Adipocyte (in vitro differentiated cells): ENCODE data around the gene SESN3.

ENCODE experiments used
- DNase-seq: peaks from one replicate; pipeline ENCODE4 v3.0.0-alpha.2; 2015; ENCODE audit warnings: low read depth
- H3K27me3 ChIP-seq: replicated peaks from 2 replicates; pipeline ENCODE4 v1.7.0; 2013; ENCODE audit warnings: mild to moderate bottlenecking, low read length, moderate library complexity; ENCODE audit not compliant: control insufficient read depth, insufficient read depth
- H3K36me3 ChIP-seq: 2 replicates; pipeline ENCODE4 v1.7.0; 2013; ENCODE audit warnings: low read length, mild to moderate bottlenecking, moderate library complexity; ENCODE audit not compliant: control insufficient read depth, insufficient read depth, severe bottlenecking
- H3K4me1 ChIP-seq: 2 replicates; pipeline ENCODE4 v1.7.0; 2013; ENCODE audit warnings: mild to moderate bottlenecking, low read length, moderate library complexity; ENCODE audit not compliant: control insufficient read depth, insufficient read depth
- H3K4me3 ChIP-seq: 2 replicates; pipeline ENCODE4 v1.7.0; 2013; ENCODE audit warnings: mild to moderate bottlenecking, low read length, moderate library complexity
- H3K9ac ChIP-seq: 2 replicates; pipeline ENCODE4 v1.7.0; 2013; ENCODE audit warnings: mild to moderate bottlenecking, low read length, moderate library complexity
- H3K9me3 ChIP-seq: 2 replicates; pipeline ENCODE4 v1.7.0; 2013; ENCODE audit warnings: mild to moderate bottlenecking, low read length, moderate library complexity; ENCODE audit not compliant: control insufficient read depth

Gene SESN3

DNA sequence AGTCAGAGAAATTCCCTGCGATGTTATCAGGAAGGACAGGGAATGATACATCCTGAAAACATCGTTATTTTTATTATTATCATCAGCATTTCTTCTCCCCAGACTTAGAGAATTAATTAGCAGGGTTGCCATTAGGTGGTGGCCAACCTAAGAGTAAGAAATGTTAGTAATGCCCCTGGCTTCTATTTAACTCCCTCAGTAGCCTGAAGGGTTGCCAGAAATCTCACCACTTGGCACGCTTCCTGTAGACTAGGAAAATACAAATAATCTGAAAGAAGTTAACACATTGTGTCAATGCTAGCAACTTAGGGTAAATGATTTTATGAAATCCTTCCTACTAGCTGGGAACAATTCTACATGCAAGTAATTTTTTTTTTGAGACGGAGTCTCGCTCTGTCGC is 95.8 kb downstream of the SESN3 start:
- no peak for DNase-seq
- no peak overlapping the region for H3K4me3 ChIP-seq
- H3K27me3 ChIP-seq, result no peaks in the 10 kb centered on the region
- H3K4me1 ChIP-seq, result peaks cover 13% of the 10 kb centered on the region
- H3K36me3 ChIP-seq, result no peaks in the 10 kb centered on the region
- H3K9ac ChIP-seq, result no peak overlapping the region
- H3K9me3 ChIP-seq, result no peaks in the 10 kb centered on the region

DNA sequence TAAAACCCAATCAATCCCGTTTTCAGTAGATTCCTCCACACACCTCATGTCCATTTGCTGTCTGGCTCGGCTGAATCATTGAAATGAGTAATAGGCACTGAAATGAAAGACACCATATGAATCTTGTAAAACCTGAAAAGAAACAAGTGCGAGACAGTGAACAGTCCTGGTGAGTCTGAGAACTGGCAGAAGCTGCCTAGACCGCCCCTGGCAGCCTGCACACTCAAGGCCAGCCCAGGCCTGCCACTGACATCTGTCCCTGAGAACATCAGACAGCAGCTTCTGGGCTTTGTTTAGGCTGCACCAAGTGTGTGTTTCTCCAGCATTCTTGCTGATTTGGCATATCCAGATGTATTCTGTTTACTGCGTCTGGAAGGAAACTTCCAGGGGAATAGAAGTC is 96.5 kb downstream of the SESN3 start:
- Histone ChIP-seq H3K4me1 (peaks cover 13% of the 10 kb centered on the region), H3K27me3 (no peaks in the 10 kb centered on the region), H3K9ac (no peak overlapping the region), H3K4me3 (no peak overlapping the region), H3K9me3 (no peaks in the 10 kb centered on the region), H3K36me3 (peaks cover 5% of the 10 kb centered on the region)
- peak; percentile 75 for DNase-seq

GRCh38 chr11:95132956-95133355 is 98.0 kb downstream of the SESN3 start:
- Histone ChIP-seq H3K36me3 (peaks cover 17% of the 10 kb centered on the region), H3K4me3 (no peak overlapping the region)
- DNase-seq, result peak; percentile 60

GRCh38 chr11:95128602-95129001 is 102.4 kb downstream of the SESN3 start:
- no peaks in the 10 kb centered on the region for H3K4me1 ChIP-seq
- H3K9me3 ChIP-seq, result no peaks in the 10 kb centered on the region
- H3K4me3 ChIP-seq, result no peak overlapping the region
- no peak overlapping the region for H3K9ac ChIP-seq
- no peaks in the 10 kb centered on the region for H3K27me3 ChIP-seq
- no peak for DNase-seq
- peaks cover 17% of the 10 kb centered on the region for H3K36me3 ChIP-seq

More at GRCh38 chr11:95132956-95133355, 98.0 kb downstream of the SESN3 start:
- H3K9me3 ChIP-seq, result no peaks in the 10 kb centered on the region
- peaks cover 13% of the 10 kb centered on the region for H3K4me1 ChIP-seq
- no peak overlapping the region for H3K9ac ChIP-seq
- H3K27me3 ChIP-seq, result no peaks in the 10 kb centered on the region

DNA sequence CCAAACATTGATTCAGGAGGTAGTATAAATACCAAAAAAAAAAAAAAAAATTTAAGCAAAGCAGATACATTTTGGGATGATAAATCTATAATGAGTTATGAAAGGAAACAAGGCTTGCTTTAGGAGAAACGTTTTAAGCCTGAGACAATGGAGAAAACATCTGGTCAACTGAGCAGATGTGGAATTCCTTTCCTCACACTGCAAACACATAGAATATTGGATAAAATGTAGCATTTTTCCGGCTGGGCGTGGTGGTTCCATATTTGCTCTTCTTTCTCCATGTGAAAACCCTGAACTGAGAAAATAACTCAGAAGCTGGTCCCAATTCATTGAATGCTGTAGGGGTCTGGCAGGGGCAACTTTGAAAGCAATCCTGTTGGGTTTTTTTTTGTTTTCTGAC is 107.4 kb downstream of the SESN3 start:
- H3K36me3 ChIP-seq, result peaks cover 3% of the 10 kb centered on the region
- no peak for DNase-seq
- no peaks in the 10 kb centered on the region for H3K4me1 ChIP-seq
- no peak overlapping the region for H3K9ac ChIP-seq
- no peaks in the 10 kb centered on the region for H3K9me3 ChIP-seq
- no peak overlapping the region for H3K4me3 ChIP-seq
- H3K27me3 ChIP-seq, result no peaks in the 10 kb centered on the region

- H3K9me3 ChIP-seq, result no peaks in the 10 kb centered on the region
- no peaks in the 10 kb centered on the region for H3K36me3 ChIP-seq
- DNase-seq, result no peak
- H3K4me1 ChIP-seq, result no peaks in the 10 kb centered on the region
- H3K27me3 ChIP-seq, result no peaks in the 10 kb centered on the region
- H3K4me3 ChIP-seq, result no peak overlapping the region
- H3K9ac ChIP-seq, result no peak overlapping the region
Measured at GRCh38 chr11:95121698-95122097, 109.3 kb downstream of the SESN3 start.

- Histone ChIP-seq H3K36me3 (no peaks in the 10 kb centered on the region), H3K4me3 (no peak overlapping the region), H3K27me3 (no peaks in the 10 kb centered on the region), H3K9ac (no peak overlapping the region), H3K4me1 (no peaks in the 10 kb centered on the region), H3K9me3 (no peaks in the 10 kb centered on the region)
- DNase-seq, result no peak
Measured at GRCh38 chr11:95119361-95120060, 111.5 kb downstream of the SESN3 start.

DNA sequence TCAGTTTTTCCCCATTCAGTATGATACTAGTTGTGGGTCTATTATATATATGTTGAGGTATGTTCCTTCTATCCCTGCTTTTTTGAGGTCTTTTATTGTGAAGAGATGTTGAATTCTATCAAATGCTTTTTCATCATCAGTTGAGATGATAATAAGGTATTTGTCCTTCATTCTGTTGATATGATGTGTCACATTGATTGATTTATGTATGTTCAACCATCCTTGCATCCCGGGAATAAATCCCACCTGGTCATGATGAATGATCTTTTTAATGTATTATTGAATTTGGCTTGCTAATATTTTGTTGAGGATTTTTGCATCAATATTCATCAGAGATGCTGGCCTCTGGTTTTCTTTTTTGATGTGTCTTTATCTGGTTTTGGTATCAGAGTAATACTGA is 115.4 kb downstream of the SESN3 start:
- H3K9me3 ChIP-seq, result no peaks in the 10 kb centered on the region
- no peaks in the 10 kb centered on the region for H3K27me3 ChIP-seq
- no peak overlapping the region for H3K9ac ChIP-seq
- no peak overlapping the region for H3K4me3 ChIP-seq
- H3K36me3 ChIP-seq, result no peaks in the 10 kb centered on the region
- DNase-seq, result no peak
- H3K4me1 ChIP-seq, result no peaks in the 10 kb centered on the region
